ENCODE results near the gene PCMT1.

DNA sequence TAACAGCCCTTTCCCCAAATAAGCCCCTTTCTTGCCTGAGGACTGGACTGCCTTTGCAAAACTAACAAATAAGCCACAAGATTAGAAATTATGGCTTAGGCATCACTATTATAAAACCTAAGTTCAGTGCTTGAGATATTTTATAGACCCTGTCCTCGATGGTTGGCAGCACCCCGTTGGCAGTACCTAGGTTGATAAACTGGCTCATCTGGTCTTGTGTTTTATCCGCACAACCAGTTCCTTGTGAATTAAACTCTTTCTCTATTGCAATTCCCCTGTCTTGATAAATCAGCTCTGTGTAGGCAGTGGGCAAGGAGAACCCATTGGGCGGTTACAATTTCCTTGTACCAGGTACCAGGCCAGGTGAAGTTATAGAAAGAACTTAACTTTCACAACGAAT, 108.0 kb downstream of the PCMT1 start:
- no peak for TF ChIP-seq CTCF (conservative IDR thresholded peaks at IDR 0.05; ENCODE audit: low read depth, low read length)
- TF ChIP-seq CEBPB (IDR thresholded peaks at IDR 0.05; ENCODE audit: low read depth, low read length), result no peak
- TF ChIP-seq POLR2A (IDR thresholded peaks at IDR 0.05; ENCODE audit: low read depth, low read length), result no peak
- TF ChIP-seq, protein P1, sequence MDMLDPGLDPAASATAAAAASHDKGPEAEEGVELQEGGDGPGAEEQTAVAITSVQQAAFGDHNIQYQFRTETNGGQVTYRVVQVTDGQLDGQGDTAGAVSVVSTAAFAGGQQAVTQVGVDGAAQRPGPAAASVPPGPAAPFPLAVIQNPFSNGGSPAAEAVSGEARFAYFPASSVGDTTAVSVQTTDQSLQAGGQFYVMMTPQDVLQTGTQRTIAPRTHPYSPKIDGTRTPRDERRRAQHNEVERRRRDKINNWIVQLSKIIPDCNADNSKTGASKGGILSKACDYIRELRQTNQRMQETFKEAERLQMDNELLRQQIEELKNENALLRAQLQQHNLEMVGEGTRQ (IDR thresholded peaks at IDR 0.05; ENCODE audit: low read depth, low read length), result no peak
- no peak for TF ChIP-seq ELK1 (IDR thresholded peaks at IDR 0.05; ENCODE audit: borderline replicate concordance, low read depth, low read length)
- no peak for TF ChIP-seq MAFK (IDR thresholded peaks at IDR 0.05; ENCODE audit: low read depth, low read length)
- TF ChIP-seq BHLHE40 (IDR thresholded peaks at IDR 0.05; ENCODE audit: low read depth, low read length), result no peak
- no peak for TF ChIP-seq MAZ (IDR thresholded peaks at IDR 0.05; ENCODE audit: borderline replicate concordance, low read depth, low read length)
- no peak for TF ChIP-seq NFE2L2 (IDR thresholded peaks at IDR 0.05; ENCODE audit: low read depth, low read length)
- no peak for TF ChIP-seq RFX5 (IDR thresholded peaks at IDR 0.05; ENCODE audit: low read depth, low read length)
- TF ChIP-seq RCOR1 (IDR thresholded peaks at IDR 0.05; ENCODE audit: insufficient replicate concordance, low read length), result no peak
- TF ChIP-seq FOS (IDR thresholded peaks at IDR 0.05; ENCODE audit: low read depth, low read length), result no peak
